Ishikawa (cell line): Measurements from ENCODE around the gene RNF111.
A peak's percentile ranks its signal among the peaks of the same experiment; 100 is the strongest.

Source experiments
- CEBPB ChIP-seq: IDR thresholded peaks from 2 replicates; pipeline ENCODE4 v1.6.1; 2012
- CREB1 ChIP-seq: IDR thresholded peaks from 2 replicates; pipeline ENCODE4 v1.6.1; 2012; ENCODE audit warnings: low read depth
- EGR1 ChIP-seq: IDR thresholded peaks from 2 replicates; pipeline ENCODE4 v1.6.1; 2012
- EP300 ChIP-seq: IDR thresholded peaks from 2 replicates; pipeline ENCODE4 v1.6.1; 2012; ENCODE audit warnings: borderline replicate concordance
- FOXM1 ChIP-seq: IDR thresholded peaks from 2 replicates; pipeline ENCODE4 v1.6.1; 2012; ENCODE audit warnings: low read depth, borderline replicate concordance
- NFIC ChIP-seq: IDR thresholded peaks from 2 replicates; pipeline ENCODE4 v1.6.1; 2012
- RAD21 ChIP-seq: IDR thresholded peaks from 2 replicates; pipeline ENCODE4 v1.6.1; 2012; ENCODE audit warnings: low read depth
- TAF1 ChIP-seq: IDR thresholded peaks from 2 replicates; pipeline ENCODE4 v1.6.1; 2012; ENCODE audit warnings: low read depth, mild to moderate bottlenecking
- TCF12 ChIP-seq: IDR thresholded peaks from 2 replicates; pipeline ENCODE4 v1.6.1; 2012; ENCODE audit warnings: low read depth
- TEAD4 ChIP-seq: IDR thresholded peaks from 2 replicates; pipeline ENCODE4 v1.6.1; 2012
- YY1 ChIP-seq: IDR thresholded peaks from 2 replicates; pipeline ENCODE4 v1.6.1; 2012; ENCODE audit warnings: low read depth
- ZBTB7A ChIP-seq: IDR thresholded peaks from 2 replicates; pipeline ENCODE4 v1.6.1; 2012; ENCODE audit warnings: low read depth
- TF ChIP-seq, protein P1 (sequence below): IDR thresholded peaks from 2 replicates; pipeline ENCODE4 v1.6.1; 2012; ENCODE audit warnings: low read depth, mild to moderate bottlenecking
- TF ChIP-seq, protein P2 (sequence below): IDR thresholded peaks from 2 replicates; pipeline ENCODE4 v1.6.1; 2012
- TF ChIP-seq, protein P3 (sequence below): IDR thresholded peaks from 2 replicates; pipeline ENCODE4 v1.6.1; 2012

Gene RNF111

DNA sequence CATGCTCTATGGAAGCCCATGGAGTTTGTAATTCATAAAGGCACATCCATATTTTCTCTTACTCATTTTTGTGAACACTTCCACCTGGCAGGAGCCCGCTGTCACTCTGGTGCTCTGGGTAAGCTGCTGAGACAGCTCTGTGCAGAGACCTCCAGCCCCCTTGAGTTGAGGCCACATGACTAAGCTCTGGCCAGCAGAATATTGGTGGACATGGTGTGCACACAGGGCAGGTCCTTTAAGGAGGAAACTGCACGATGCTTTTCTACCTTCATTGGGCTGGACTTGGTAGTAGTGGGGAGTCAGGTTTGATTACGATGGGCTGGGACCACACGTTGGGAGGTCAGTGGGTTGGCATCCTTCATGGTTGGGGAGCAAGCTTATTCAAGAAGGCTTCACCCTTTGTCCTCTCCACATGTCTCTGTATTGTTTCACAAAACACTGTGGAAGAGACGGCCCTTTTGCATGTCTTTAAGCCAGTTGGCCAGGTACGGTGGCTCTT is 146.5 kb downstream of the RNF111 start:
- TF ChIP-seq TAF1 = no peak
- TF ChIP-seq, protein P1, sequence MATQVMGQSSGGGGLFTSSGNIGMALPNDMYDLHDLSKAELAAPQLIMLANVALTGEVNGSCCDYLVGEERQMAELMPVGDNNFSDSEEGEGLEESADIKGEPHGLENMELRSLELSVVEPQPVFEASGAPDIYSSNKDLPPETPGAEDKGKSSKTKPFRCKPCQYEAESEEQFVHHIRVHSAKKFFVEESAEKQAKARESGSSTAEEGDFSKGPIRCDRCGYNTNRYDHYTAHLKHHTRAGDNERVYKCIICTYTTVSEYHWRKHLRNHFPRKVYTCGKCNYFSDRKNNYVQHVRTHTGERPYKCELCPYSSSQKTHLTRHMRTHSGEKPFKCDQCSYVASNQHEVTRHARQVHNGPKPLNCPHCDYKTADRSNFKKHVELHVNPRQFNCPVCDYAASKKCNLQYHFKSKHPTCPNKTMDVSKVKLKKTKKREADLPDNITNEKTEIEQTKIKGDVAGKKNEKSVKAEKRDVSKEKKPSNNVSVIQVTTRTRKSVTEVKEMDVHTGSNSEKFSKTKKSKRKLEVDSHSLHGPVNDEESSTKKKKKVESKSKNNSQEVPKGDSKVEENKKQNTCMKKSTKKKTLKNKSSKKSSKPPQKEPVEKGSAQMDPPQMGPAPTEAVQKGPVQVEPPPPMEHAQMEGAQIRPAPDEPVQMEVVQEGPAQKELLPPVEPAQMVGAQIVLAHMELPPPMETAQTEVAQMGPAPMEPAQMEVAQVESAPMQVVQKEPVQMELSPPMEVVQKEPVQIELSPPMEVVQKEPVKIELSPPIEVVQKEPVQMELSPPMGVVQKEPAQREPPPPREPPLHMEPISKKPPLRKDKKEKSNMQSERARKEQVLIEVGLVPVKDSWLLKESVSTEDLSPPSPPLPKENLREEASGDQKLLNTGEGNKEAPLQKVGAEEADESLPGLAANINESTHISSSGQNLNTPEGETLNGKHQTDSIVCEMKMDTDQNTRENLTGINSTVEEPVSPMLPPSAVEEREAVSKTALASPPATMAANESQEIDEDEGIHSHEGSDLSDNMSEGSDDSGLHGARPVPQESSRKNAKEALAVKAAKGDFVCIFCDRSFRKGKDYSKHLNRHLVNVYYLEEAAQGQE = no peak
- TF ChIP-seq TEAD4 = no peak
- no peak for TF ChIP-seq EGR1
- no peak for TF ChIP-seq RAD21
- no peak for TF ChIP-seq FOXM1
- TF ChIP-seq TCF12 = no peak
- TF ChIP-seq, protein P2, sequence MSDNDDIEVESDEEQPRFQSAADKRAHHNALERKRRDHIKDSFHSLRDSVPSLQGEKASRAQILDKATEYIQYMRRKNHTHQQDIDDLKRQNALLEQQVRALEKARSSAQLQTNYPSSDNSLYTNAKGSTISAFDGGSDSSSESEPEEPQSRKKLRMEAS = no peak
- TF ChIP-seq, protein P3, sequence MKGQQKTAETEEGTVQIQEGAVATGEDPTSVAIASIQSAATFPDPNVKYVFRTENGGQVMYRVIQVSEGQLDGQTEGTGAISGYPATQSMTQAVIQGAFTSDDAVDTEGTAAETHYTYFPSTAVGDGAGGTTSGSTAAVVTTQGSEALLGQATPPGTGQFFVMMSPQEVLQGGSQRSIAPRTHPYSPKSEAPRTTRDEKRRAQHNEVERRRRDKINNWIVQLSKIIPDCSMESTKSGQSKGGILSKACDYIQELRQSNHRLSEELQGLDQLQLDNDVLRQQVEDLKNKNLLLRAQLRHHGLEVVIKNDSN = no peak
- TF ChIP-seq YY1 = no peak
- no peak for TF ChIP-seq NFIC
- no peak for TF ChIP-seq EP300
- TF ChIP-seq ZBTB7A = no peak
- TF ChIP-seq CEBPB = no peak
- no peak for TF ChIP-seq CREB1

DNA sequence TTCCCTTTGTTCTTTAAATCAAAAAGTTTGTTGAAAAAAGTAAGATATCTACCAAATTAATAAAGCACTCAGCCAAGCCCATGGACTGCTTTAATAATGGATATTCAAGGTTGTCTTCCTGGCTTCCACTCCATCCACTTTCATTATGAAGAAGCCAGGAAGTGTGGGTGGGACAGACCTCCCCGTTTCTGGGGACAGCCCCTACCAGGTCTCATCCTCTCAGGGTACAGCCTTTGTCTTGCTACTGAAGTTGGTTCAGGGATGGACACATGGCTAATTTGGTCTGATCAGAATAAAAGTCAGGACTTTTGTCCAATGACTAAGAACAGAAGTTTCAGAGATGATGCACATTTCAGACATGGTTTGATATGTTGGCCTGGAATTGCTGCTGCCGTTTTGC is 150.1 kb downstream of the RNF111 start:
- TF ChIP-seq NFIC (no peak), CREB1 (no peak), YY1 (no peak), EGR1 (no peak), FOXM1 (no peak)
- TF ChIP-seq, protein P2 = no peak
- TF ChIP-seq, protein P3 = no peak
- TF ChIP-seq, protein P1 = no peak

DNA sequence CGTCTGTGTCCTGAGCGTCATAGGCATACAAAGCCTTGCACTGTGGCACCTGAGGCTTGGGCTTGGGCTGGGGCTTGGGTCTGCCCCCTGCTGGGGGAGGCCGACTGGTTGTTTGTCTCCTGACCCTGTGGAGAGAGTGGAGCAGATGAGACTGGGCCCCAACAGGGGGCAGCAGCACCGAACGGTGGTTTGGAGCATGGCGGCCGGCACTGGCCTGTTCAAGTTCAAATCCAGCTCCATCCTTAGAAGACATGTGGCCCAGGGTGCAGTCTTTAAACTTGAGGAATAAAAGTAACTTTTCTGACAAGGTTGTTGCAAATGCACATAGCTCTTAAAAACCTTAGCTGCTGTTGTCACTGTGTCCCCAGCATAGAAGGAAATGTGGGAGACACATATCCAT is 150.8 kb downstream of the RNF111 start:
- peak; percentile 20; the same call in 1 of the 2 replicates for TF ChIP-seq RAD21
- TF ChIP-seq YY1 = 0 out of 2 replicates have a peak, but pooled peaks have one; percentile 19
- no peak for TF ChIP-seq ZBTB7A
- TF ChIP-seq EGR1 = no peak
- TF ChIP-seq TEAD4 = no peak
- no peak for TF ChIP-seq TAF1
- TF ChIP-seq, protein P2 = no peak
- TF ChIP-seq FOXM1 = no peak
- TF ChIP-seq, protein P1 = no peak
- no peak for TF ChIP-seq NFIC

DNA sequence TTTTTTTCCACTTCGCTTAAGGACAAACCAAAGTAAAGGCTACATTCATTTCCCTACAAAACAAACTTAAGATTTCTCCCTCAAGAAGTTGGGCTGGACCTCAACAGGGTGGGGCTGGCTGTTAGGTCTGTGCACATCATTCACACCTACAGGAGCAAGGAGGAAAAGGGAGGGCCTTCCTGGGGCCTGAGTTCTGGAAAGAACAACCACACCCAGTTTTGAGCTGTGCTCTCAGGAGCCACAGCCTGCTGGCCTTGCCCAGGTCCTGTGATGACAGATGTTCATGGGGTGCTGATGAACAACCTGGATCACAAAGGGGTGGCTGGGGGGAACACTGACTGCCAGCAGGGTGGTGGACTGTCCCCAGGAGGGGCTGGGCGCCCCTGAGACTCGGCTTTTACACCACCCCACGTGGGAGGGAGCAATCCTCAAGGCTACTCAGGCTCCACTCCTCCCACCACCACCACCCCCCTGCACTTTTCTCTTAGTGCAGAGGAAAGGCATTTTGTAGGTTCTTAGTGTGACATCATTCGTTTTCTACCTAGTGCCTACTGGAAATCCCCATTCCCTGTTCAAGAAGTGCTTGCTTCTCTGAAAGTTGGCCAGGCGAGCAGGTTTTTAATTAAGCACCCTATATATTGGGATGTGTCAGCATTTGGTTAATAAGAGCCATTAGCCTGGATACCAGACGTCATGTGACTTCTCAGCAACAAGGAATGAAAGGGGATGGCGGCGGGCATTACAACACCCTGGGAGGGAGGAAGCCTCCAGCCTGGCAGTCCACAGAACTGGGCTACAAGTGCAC is 153.2 kb downstream of the RNF111 start:
- TF ChIP-seq, protein P3 = peak; percentile 25; the same call in 1 of the 2 replicates
- TF ChIP-seq TCF12 (no peak), CEBPB (no peak), NFIC (no peak)
- TF ChIP-seq, protein P1 = no peak
